ENCODE data around the gene ACE. TPM values are rescaled to one million over a fixed set of nuclear protein-coding genes. Genes with fewer than 3 reads are reported as not detected.

ACE gene
- total and polyA plus RNA-seq, 2 donors from 2014 or later, result 4.3 to 12.9 TPM

- peak in 2 of 5 donors; percentile 17 to 37 for DNase-seq
- FAIRE-seq, result no peak
- no peak overlapping the region for H3K27ac ChIP-seq (ENCODE audit: low read depth in 2 of 2, low read length in 2 of 2)
- H3K9ac ChIP-seq (ENCODE audit: low read length in 3 of 3), result no peak overlapping the region
- H3K4me1 ChIP-seq (ENCODE audit: control insufficient read depth in 2 of 3, insufficient read depth in 2 of 3, low read depth in 1 of 3, low read length in 3 of 3), result peaks cover 0 to 9% (median 3%) of the 10 kb centered on the region in 3 donors
- no peak for TF ChIP-seq CTCF (IDR thresholded peaks at IDR 0.05; ENCODE audit: borderline replicate concordance, extremely low read depth, insufficient read depth)
- intact Hi-C loops (cut with DNase I), result no loop called here
- no peaks in the 10 kb centered on the region for H3K9me3 ChIP-seq (ENCODE audit: control insufficient read depth in 2 of 3, insufficient read depth in 1 of 3, low read length in 3 of 3)
- H3K36me3 ChIP-seq (ENCODE audit: control insufficient read depth in 2 of 3, insufficient read depth in 3 of 3, low read length in 3 of 3), result peaks cover 0 to 5% (median 0%) of the 10 kb centered on the region in 3 donors
- H3K4me3 ChIP-seq (ENCODE audit: low read length in 3 of 3), result no peak overlapping the region
- no peaks in the 10 kb centered on the region for H3K27me3 ChIP-seq (ENCODE audit: control insufficient read depth, insufficient read depth, low read length)
Measured at GRCh38 chr17:63488851-63489250, 12.0 kb downstream of the ACE start.

- TF ChIP-seq CTCF (IDR thresholded peaks at IDR 0.05; ENCODE audit: borderline replicate concordance, extremely low read depth, insufficient read depth), result no peak
- H3K27ac ChIP-seq (ENCODE audit: low read depth in 2 of 2, low read length in 2 of 2), result no peak overlapping the region
- peaks cover 0 to 10% (median 6%) of the 10 kb centered on the region in 3 donors for H3K4me1 ChIP-seq (ENCODE audit: control insufficient read depth in 2 of 3, insufficient read depth in 2 of 3, low read depth in 1 of 3, low read length in 3 of 3)
- no peak overlapping the region for H3K4me3 ChIP-seq (ENCODE audit: low read length in 3 of 3)
- H3K27me3 ChIP-seq (ENCODE audit: control insufficient read depth, insufficient read depth, low read length), result no peaks in the 10 kb centered on the region
- DNase-seq (peak in 1 of 5 donors; percentile 26), FAIRE-seq (no peak)
- intact Hi-C loops (cut with DNase I), result no loop called here
- no peaks in the 10 kb centered on the region for H3K9me3 ChIP-seq (ENCODE audit: control insufficient read depth in 2 of 3, insufficient read depth in 1 of 3, low read length in 3 of 3)
- peaks cover 0 to 5% (median 0%) of the 10 kb centered on the region in 3 donors for H3K36me3 ChIP-seq (ENCODE audit: control insufficient read depth in 2 of 3, insufficient read depth in 3 of 3, low read length in 3 of 3)
- H3K9ac ChIP-seq (ENCODE audit: low read length in 3 of 3), result no peak overlapping the region
Measured at GRCh38 chr17:63489291-63489690, 12.4 kb downstream of the ACE start.

- no peak for TF ChIP-seq CTCF (IDR thresholded peaks at IDR 0.05; ENCODE audit: borderline replicate concordance, extremely low read depth, insufficient read depth)
- Histone ChIP-seq H3K9ac (ENCODE audit: low read length in 3 of 3) (no peak overlapping the region), H3K4me1 (ENCODE audit: control insufficient read depth in 2 of 3, insufficient read depth in 2 of 3, low read depth in 1 of 3, low read length in 3 of 3) (peaks cover 0 to 19% (median 13%) of the 10 kb centered on the region in 3 donors), H3K27ac (ENCODE audit: low read depth in 2 of 2, low read length in 2 of 2) (no peak overlapping the region), H3K4me3 (ENCODE audit: low read length in 3 of 3) (no peak overlapping the region), H3K27me3 (ENCODE audit: control insufficient read depth, insufficient read depth, low read length) (no peaks in the 10 kb centered on the region), H3K36me3 (ENCODE audit: control insufficient read depth in 2 of 3, insufficient read depth in 3 of 3, low read length in 3 of 3) (peaks cover 0 to 5% (median 0%) of the 10 kb centered on the region in 3 donors), H3K9me3 (ENCODE audit: control insufficient read depth in 2 of 3, insufficient read depth in 1 of 3, low read length in 3 of 3) (no peaks in the 10 kb centered on the region)
- intact Hi-C loops (cut with DNase I), result no loop called here
- FAIRE-seq, result no peak
- peak in 3 of 5 donors; percentile 28 to 41 (median 31) for DNase-seq
Measured at GRCh38 chr17:63490329-63490728, 13.5 kb downstream of the ACE start.

Measured in kidney (tissue), 14 donors.